HepG2 (cell line): Measurements from ENCODE around the gene LRP10. TPM values are rescaled to one million over a fixed set of nuclear protein-coding genes. Genes with fewer than 3 reads are reported as not detected.
A peak's percentile ranks its signal among the peaks of the same experiment; 100 is the strongest.

ENCODE experiments used
- ATAC-seq: fragments of 200-7000 bp; cut with Tn5 transposase; 3 replicates; pipeline ENCODE4 v1.9.1; 2020; ENCODE audit warnings: mild to moderate bottlenecking, moderate library complexity
- BruUV-seq: library from RNA; stranded (reverse); fragments of 400-500 nt; replicated peaks from 2 replicates; lab custom pipeline; 2021; lab: Mats Ljungman, UMichigan
- CTCF ChIA-PET: fragments of 300-600 bp; formaldehyde crosslinking; extraction: SDS; loops from one replicate; lab custom pipeline; 2021; ENCODE audit warnings: low total read pairs, inconsistent platforms, low intra/inter-chr PET ratio; lab: Yijun Ruan, JAX
- POLR2A ChIA-PET: fragments of 350-600 bp; sonication (Branson Sonifier 250); formaldehyde crosslinking; loops from one replicate; lab custom pipeline; 2020; ENCODE audit warnings: antibody characterized with exemption, inconsistent platforms; lab: Yijun Ruan, JAX
- DNase-seq: peaks from one replicate; pipeline ENCODE4 v3.0.0-alpha.2; 2015; ENCODE audit warnings: low spot score
- FAIRE-seq: peaks from 3 replicates; lab custom pipeline; 2011; peaks lifted over from hg19 to GRCh38; lab: Jason Lieb, UNC
- H2AFZ ChIP-seq: one replicate; pipeline ENCODE4 v1.6.1; 2011; ENCODE audit warnings: low read length, inconsistent platforms
- H3K27ac ChIP-seq: fragments of 300-600 bp; 3 replicates; pipeline ENCODE4 v1.8.0; 2011; ENCODE audit warnings: mixed run types, mild to moderate bottlenecking, mixed read lengths, low read length, inconsistent platforms; ENCODE audit not compliant: insufficient read depth; ENCODE audit errors: extremely low read length
- H3K27me3 ChIP-seq, 2 experiments: fragments of 200-600 bp in 1 of 2; 2 replicates in 1 of 2; 3 replicates in 1 of 2; pipeline versions ENCODE4 v1.6.0 to v1.8.0; 2011; ENCODE audit warnings: low read length in 2 of 2, mild to moderate bottlenecking in 2 of 2, moderate library complexity in 2 of 2, inconsistent platforms in 1 of 2; ENCODE audit not compliant: insufficient read depth in 2 of 2, control insufficient read depth in 1 of 2
- H3K36me3 ChIP-seq, 2 experiments: fragments of 200-600 bp in 1 of 2; replicated peaks in 1 of 2; 2 replicates in 1 of 2; 3 replicates in 1 of 2; pipeline versions ENCODE4 v1.5.1 to v1.8.0; 2011; ENCODE audit warnings: low read length in 2 of 2, inconsistent platforms in 1 of 2; ENCODE audit not compliant: insufficient read depth in 2 of 2, control insufficient read depth in 1 of 2
- H3K4me1 ChIP-seq: 2 replicates; pipeline ENCODE4 v1.5.1; 2012; ENCODE audit warnings: low read length, inconsistent platforms; ENCODE audit not compliant: insufficient read depth
- H3K4me2 ChIP-seq: 2 replicates; pipeline ENCODE4 v1.6.0; 2011; ENCODE audit warnings: low read depth, low read length, inconsistent platforms
- H3K4me3 ChIP-seq, 3 experiments: fragments of 200-600 bp in 1 of 3; sonication (generic), shearing (Covaris generic) in 1 of 3; replicated peaks in 1 of 3; 2 replicates each; pipeline ENCODE4 v1.5.1; 2011 to 2016; ENCODE audit warnings: low read length in 3 of 3, inconsistent platforms in 2 of 3, low read depth in 2 of 3, mild to moderate bottlenecking in 2 of 3, control low read depth in 1 of 3, mixed read lengths in 1 of 3; ENCODE audit not compliant: insufficient read depth in 1 of 3
- H3K79me2 ChIP-seq: one replicate; pipeline ENCODE4 v1.6.1; 2011; ENCODE audit warnings: low read length, inconsistent platforms; ENCODE audit not compliant: insufficient read depth
- H3K9ac ChIP-seq: 2 replicates; pipeline ENCODE4 v1.6.0; 2011; ENCODE audit warnings: mild to moderate bottlenecking, low read depth, low read length, inconsistent platforms; ENCODE audit not compliant: insufficient read depth
- H3K9me3 ChIP-seq: 2 replicates; pipeline ENCODE4 v1.5.1; 2012; ENCODE audit warnings: mild to moderate bottlenecking, low read length
- H4K20me1 ChIP-seq: 2 replicates; pipeline ENCODE4 v1.6.0; 2011; ENCODE audit warnings: inconsistent platforms, mild to moderate bottlenecking, low read length, moderate library complexity; ENCODE audit not compliant: insufficient read depth
- ATF6 ChIP-seq: sonication (generic); formaldehyde crosslinking; conservative IDR thresholded peaks from 2 replicates; pipeline ENCODE4 v1.4.0; 2020; ENCODE audit warnings: missing genetic modification reagents
- BCL3 ChIP-seq: sonication (generic); formaldehyde crosslinking; IDR thresholded peaks from 2 replicates; pipeline ENCODE4 v1.5.1; 2020; ENCODE audit warnings: mild to moderate bottlenecking, missing genetic modification reagents, moderate library complexity
- ESRRA ChIP-seq: sonication (generic); formaldehyde crosslinking; IDR thresholded peaks from 2 replicates; pipeline ENCODE4 v1.5.1; 2020; ENCODE audit warnings: mild to moderate bottlenecking, low read depth, missing genetic modification reagents
- JUN ChIP-seq: sonication (generic); formaldehyde crosslinking; IDR thresholded peaks from 2 replicates; pipeline ENCODE4 v1.4.0; 2020; ENCODE audit warnings: mild to moderate bottlenecking, missing genetic modification reagents
- NFIC ChIP-seq: IDR thresholded peaks from 2 replicates; pipeline ENCODE4 v1.6.1; 2012; ENCODE audit warnings: mild to moderate bottlenecking, low read length, inconsistent platforms
- PCBP2 ChIP-seq: fragments of 200-400 bp; formaldehyde crosslinking; optimal IDR thresholded peaks from 2 replicates; pipeline ENCODE3; 2018; ENCODE audit warnings: low read length, low read depth; ENCODE audit not compliant: poor library complexity, severe bottlenecking
- PTBP1 ChIP-seq: fragments of 200-400 bp; formaldehyde crosslinking; IDR thresholded peaks from 2 replicates; pipeline ENCODE4 v1.6.1; 2018; ENCODE audit warnings: low read length, low read depth; ENCODE audit not compliant: poor library complexity, severe bottlenecking
- RCOR2 ChIP-seq: IDR thresholded peaks from 2 replicates; pipeline ENCODE4 v1.6.1; 2016; ENCODE audit warnings: missing biosample characterization, missing genetic modification reagents
- U2AF1 ChIP-seq: fragments of 200-400 bp; formaldehyde crosslinking; optimal IDR thresholded peaks from 2 replicates; pipeline ENCODE3; 2017; ENCODE audit warnings: mild to moderate bottlenecking, low read depth, low read length
- ZNF124 ChIP-seq: sonication (generic); formaldehyde crosslinking; IDR thresholded peaks from 2 replicates; pipeline ENCODE4 v1.4.0; 2020; ENCODE audit warnings: missing genetic modification reagents
- ZNF24 ChIP-seq: fragments of 450-650 bp; IDR thresholded peaks from 2 replicates; pipeline ENCODE4 v1.6.1; 2017; ENCODE audit warnings: antibody characterized with exemption, mild to moderate bottlenecking
- ZNF34 ChIP-seq: sonication (generic); formaldehyde crosslinking; IDR thresholded peaks from 2 replicates; pipeline ENCODE4 v1.4.0; 2020; ENCODE audit warnings: mild to moderate bottlenecking, missing genetic modification reagents, borderline replicate concordance
- ZNF382 ChIP-seq: sonication (generic); formaldehyde crosslinking; IDR thresholded peaks from 2 replicates; pipeline ENCODE4 v1.5.0; 2020; ENCODE audit warnings: missing genetic modification reagents, mild to moderate bottlenecking, borderline replicate concordance
- ZNF563 ChIP-seq: sonication (generic); formaldehyde crosslinking; IDR thresholded peaks from 2 replicates; pipeline ENCODE4 v1.8.0; 2022; ENCODE audit warnings: mild to moderate bottlenecking, moderate library complexity, missing genetic modification reagents
- ZNF83 ChIP-seq: sonication (generic); formaldehyde crosslinking; IDR thresholded peaks from 2 replicates; pipeline ENCODE4 v1.4.0; 2020; ENCODE audit warnings: missing genetic modification reagents, mild to moderate bottlenecking, borderline replicate concordance
- WGBS: methylation state at CpG from one replicate; pipeline ENCODE4 v1.1.6; 2017; ENCODE audit warnings: low lambda C conversion rate; 5-methylcytosine and 5-hydroxymethylcytosine counted together
- in situ Hi-C: cut with HindIII; loops from 2 replicates; pipeline ENCODE4 v1.10.0; 2017; ENCODE audit warnings: low pct_unique_long_range_greater_than_20kb; ENCODE audit not compliant: extremely low pct_ligation_motif_present
- intact Hi-C: fragments of 100-400 bp; cut with micrococcal nuclease; formaldehyde crosslinking; loops from one replicate; pipeline ENCODE4 v1.10.0; 2022; ENCODE audit not compliant: unreplicated experiment
- polyA plus RNA-seq, 8 experiments: library from polyadenylated mRNA; depleted of rRNA in 3 of 8; stranded (reverse) in 7 of 8; unstranded in 1 of 8; fragments of >200 nt; fragmentation: Illumina TruSeq in 4 of 8; extraction: Trizol in 4 of 8; gene quantifications; 2 replicates each; pipeline versions ENCODE4 v1.2.1 to v1.2.3, GENCODE V29; 2011 to 2016; ENCODE audit warnings: low read depth in 4 of 8, missing spikeins in 1 of 8, mixed read lengths in 1 of 8; ENCODE audit not compliant: insufficient read depth in 1 of 8
- total RNA-seq, 5 experiments: library from RNA; depleted of rRNA; stranded (reverse); fragments of >200 nt; fragmentation: Illumina TruSeq; extraction: Trizol; gene quantifications; 2 replicates each; pipeline ENCODE4 v1.2.3, GENCODE V29; 2016; ENCODE audit warnings: low read depth in 1 of 5

LRP10 gene
- total and polyA plus RNA-seq, 2 of the 13 experiments (the other 11 are each of a cell fraction or from before 2014, with no cell fraction given) = 16.9 to 45.2 TPM

- in situ Hi-C loops (no loop called here), intact Hi-C loops (loop anchor here (1.0 to 5.0 kb wide), 3 partner anchors 27 to 109 kb away; partner anchors contain the start of genes AJUBA and OXA1L)
- TSS peak; percentile 50 for BruUV-seq
- ChIA-PET CTCF (interaction anchor here (1.1 to 3.1 kb wide), 5 partner anchors 20 to 316 kb away, joined by 3 to 46 read pairs (median 11); no protein-coding TSS in a partner anchor), POLR2A (interaction anchor here (0.6 to 4.4 kb wide), 11 partner anchors 9 to 1242 kb away, joined by 3 to 53 read pairs (median 14); partner anchors contain the start of genes ACIN1, AJUBA, C14orf119 and DCAF11)
- H3K27me3 ChIP-seq = no peaks in the 10 kb centered on the region; a peak in 1 of 5 replicates
- 70% methylated on average over 10 of the region's 10 CpGs for WGBS
- peaks cover 14% of the 10 kb centered on the region in 2 experiments; a peak in 4 of 5 replicates for H3K36me3 ChIP-seq
- DNase-seq (no peak), FAIRE-seq (no peak), ATAC-seq (no peak)
- no peaks in the 10 kb centered on the region for H3K9me3 ChIP-seq
- peak overlapping the region; percentile 76 for H3K9ac ChIP-seq
- peaks cover 35% of the 10 kb centered on the region for H3K4me1 ChIP-seq
- H3K27ac ChIP-seq = peak overlapping the region; percentile 85
- H3K4me3 ChIP-seq = peak overlapping the region; percentile 66 to 93 (median 82)
- H2AFZ ChIP-seq = no peak overlapping the region
- H3K4me2 ChIP-seq = peak overlapping the region; percentile 95
- no peaks in the 10 kb centered on the region for H4K20me1 ChIP-seq
- no peaks in the 10 kb centered on the region for H3K79me2 ChIP-seq
- TF ChIP-seq ZNF382 (CRISPR knock-in tag) (no peak), NFIC (no peak), ESRRA (0 out of 2 replicates have a peak, but pooled peaks have one; percentile 6), ZNF34 (no peak), U2AF1 (peak; percentile 26), JUN (CRISPR knock-in tag) (no peak), PCBP2 (no peak), BCL3 (no peak), RCOR2 (CRISPR knock-in tag) (no peak), ZNF124 (CRISPR knock-in tag) (peak; percentile 11; the same call in 1 of the 2 replicates), PTBP1 (no peak), ZNF83 (CRISPR knock-in tag) (no peak), ZNF24 (no peak), ZNF563 (CRISPR knock-in tag) (no peak), ATF6 (CRISPR knock-in tag) (no peak)
Measured at GRCh38 chr14:22872833-22873520, 1.4 kb downstream of the LRP10 start.
